Ishikawa (cell line): ENCODE results near the gene WASF1.

ENCODE experiments used
- CEBPB ChIP-seq: IDR thresholded peaks from 2 replicates; pipeline ENCODE4 v1.6.1; 2012
- CREB1 ChIP-seq: IDR thresholded peaks from 2 replicates; pipeline ENCODE4 v1.6.1; 2012; ENCODE audit warnings: low read depth
- EGR1 ChIP-seq: IDR thresholded peaks from 2 replicates; pipeline ENCODE4 v1.6.1; 2012
- EP300 ChIP-seq: IDR thresholded peaks from 2 replicates; pipeline ENCODE4 v1.6.1; 2012; ENCODE audit warnings: borderline replicate concordance
- FOXM1 ChIP-seq: IDR thresholded peaks from 2 replicates; pipeline ENCODE4 v1.6.1; 2012; ENCODE audit warnings: low read depth, borderline replicate concordance
- NFIC ChIP-seq: IDR thresholded peaks from 2 replicates; pipeline ENCODE4 v1.6.1; 2012
- RAD21 ChIP-seq: IDR thresholded peaks from 2 replicates; pipeline ENCODE4 v1.6.1; 2012; ENCODE audit warnings: low read depth
- TAF1 ChIP-seq: IDR thresholded peaks from 2 replicates; pipeline ENCODE4 v1.6.1; 2012; ENCODE audit warnings: low read depth, mild to moderate bottlenecking
- TCF12 ChIP-seq: IDR thresholded peaks from 2 replicates; pipeline ENCODE4 v1.6.1; 2012; ENCODE audit warnings: low read depth
- TEAD4 ChIP-seq: IDR thresholded peaks from 2 replicates; pipeline ENCODE4 v1.6.1; 2012
- YY1 ChIP-seq: IDR thresholded peaks from 2 replicates; pipeline ENCODE4 v1.6.1; 2012; ENCODE audit warnings: low read depth
- ZBTB7A ChIP-seq: IDR thresholded peaks from 2 replicates; pipeline ENCODE4 v1.6.1; 2012; ENCODE audit warnings: low read depth
- TF ChIP-seq, protein P1 (sequence below): IDR thresholded peaks from 2 replicates; pipeline ENCODE4 v1.6.1; 2012
- TF ChIP-seq, protein P2 (sequence below): IDR thresholded peaks from 2 replicates; pipeline ENCODE4 v1.6.1; 2012; ENCODE audit warnings: low read depth, mild to moderate bottlenecking
- TF ChIP-seq, protein P3 (sequence below): IDR thresholded peaks from 2 replicates; pipeline ENCODE4 v1.6.1; 2012

Gene WASF1

DNA sequence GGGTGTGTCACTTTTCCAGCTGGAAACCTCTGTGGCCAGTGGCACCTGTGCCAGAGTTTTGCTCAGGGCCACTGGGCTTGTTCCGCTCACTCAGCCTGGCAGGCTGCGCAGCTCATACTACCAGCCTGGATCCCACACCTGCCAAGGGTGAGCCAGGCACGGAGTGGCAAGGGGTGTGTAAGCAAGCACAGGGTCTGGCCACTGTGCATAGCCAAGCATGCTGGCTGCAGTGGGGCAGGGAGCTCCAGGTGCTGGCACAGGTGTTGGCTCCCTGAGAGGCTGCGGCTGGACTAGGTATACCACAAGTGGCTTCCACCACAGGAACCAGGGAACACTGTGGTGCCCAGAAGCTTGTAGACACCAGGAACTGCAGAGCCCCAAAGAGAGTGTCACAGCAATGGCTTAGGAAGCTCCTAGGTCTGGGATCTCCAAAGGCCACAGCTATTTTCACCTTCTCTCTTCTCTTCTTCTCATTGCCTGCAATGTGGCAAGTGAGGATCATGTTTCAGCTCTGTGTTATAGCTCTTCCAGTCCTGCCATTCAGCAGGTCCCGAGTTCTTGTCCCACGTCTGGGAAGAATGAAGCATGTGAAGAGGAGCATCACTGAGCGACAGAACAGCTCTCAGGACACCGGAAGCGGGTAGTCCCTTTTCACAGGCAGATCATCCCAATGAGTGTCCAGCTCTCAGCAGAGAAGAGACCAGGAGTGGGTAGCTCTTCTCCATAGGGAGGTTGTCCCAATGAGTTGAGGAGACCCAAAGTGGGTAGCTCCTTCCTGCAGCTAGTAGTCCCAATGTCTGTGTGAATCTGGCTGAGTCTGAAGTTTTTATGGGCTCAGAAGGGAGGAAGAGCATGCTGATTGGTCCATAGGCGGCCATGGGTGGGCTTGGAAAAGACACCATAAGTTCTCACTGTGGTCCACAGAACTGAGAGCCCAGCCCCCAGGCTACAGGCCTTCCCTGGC is 41.3 kb downstream of the WASF1 start:
- no peak for TF ChIP-seq EGR1
- no peak for TF ChIP-seq EP300
- TF ChIP-seq ZBTB7A = no peak
- TF ChIP-seq CREB1 = no peak
- TF ChIP-seq, protein P1, sequence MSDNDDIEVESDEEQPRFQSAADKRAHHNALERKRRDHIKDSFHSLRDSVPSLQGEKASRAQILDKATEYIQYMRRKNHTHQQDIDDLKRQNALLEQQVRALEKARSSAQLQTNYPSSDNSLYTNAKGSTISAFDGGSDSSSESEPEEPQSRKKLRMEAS = no peak
- no peak for TF ChIP-seq TAF1
- no peak for TF ChIP-seq TEAD4
- TF ChIP-seq CEBPB = no peak
- no peak for TF ChIP-seq NFIC

DNA sequence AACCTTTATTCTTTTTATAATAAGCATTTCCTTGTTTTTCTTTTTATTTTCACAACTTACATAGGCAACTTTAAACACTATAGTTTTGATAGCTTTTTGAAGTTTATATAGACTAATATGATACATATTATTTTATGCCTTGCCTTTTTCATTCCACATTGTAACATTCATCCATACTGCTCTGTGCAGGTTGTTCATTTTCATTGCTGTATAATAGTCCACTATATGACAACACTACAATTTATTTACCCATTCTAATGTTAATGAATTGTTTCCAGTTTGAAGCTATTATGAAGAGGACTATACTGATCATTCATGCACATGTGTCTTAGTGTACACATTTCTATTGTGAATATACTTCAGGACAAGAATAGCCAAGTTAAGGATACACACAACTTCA is 49.1 kb downstream of the WASF1 start:
- TF ChIP-seq TAF1 (no peak), TEAD4 (no peak), EGR1 (no peak), ZBTB7A (no peak), CEBPB (no peak), FOXM1 (no peak), RAD21 (no peak), EP300 (no peak), TCF12 (no peak), CREB1 (no peak), NFIC (no peak)
- TF ChIP-seq, protein P2, sequence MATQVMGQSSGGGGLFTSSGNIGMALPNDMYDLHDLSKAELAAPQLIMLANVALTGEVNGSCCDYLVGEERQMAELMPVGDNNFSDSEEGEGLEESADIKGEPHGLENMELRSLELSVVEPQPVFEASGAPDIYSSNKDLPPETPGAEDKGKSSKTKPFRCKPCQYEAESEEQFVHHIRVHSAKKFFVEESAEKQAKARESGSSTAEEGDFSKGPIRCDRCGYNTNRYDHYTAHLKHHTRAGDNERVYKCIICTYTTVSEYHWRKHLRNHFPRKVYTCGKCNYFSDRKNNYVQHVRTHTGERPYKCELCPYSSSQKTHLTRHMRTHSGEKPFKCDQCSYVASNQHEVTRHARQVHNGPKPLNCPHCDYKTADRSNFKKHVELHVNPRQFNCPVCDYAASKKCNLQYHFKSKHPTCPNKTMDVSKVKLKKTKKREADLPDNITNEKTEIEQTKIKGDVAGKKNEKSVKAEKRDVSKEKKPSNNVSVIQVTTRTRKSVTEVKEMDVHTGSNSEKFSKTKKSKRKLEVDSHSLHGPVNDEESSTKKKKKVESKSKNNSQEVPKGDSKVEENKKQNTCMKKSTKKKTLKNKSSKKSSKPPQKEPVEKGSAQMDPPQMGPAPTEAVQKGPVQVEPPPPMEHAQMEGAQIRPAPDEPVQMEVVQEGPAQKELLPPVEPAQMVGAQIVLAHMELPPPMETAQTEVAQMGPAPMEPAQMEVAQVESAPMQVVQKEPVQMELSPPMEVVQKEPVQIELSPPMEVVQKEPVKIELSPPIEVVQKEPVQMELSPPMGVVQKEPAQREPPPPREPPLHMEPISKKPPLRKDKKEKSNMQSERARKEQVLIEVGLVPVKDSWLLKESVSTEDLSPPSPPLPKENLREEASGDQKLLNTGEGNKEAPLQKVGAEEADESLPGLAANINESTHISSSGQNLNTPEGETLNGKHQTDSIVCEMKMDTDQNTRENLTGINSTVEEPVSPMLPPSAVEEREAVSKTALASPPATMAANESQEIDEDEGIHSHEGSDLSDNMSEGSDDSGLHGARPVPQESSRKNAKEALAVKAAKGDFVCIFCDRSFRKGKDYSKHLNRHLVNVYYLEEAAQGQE = no peak
- TF ChIP-seq, protein P3, sequence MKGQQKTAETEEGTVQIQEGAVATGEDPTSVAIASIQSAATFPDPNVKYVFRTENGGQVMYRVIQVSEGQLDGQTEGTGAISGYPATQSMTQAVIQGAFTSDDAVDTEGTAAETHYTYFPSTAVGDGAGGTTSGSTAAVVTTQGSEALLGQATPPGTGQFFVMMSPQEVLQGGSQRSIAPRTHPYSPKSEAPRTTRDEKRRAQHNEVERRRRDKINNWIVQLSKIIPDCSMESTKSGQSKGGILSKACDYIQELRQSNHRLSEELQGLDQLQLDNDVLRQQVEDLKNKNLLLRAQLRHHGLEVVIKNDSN = no peak

DNA sequence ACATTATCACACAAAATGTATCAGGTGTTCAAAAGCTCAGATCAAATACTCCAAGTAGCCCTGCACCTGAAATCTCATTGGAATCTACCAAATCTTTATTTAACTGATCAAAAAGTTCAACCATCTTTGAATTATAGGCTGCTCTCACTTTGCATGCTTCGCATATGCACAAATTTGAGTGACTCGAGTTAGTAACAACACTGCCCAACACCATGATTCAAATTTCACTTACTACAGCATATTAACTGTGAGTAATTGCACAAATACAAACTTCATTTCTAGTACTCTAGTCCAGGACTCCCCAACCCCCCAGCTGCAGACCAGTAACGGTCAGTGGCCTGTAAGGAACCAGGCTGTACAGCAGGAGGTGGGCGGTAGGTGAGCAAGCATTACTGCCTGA is 51.1 kb downstream of the WASF1 start:
- TF ChIP-seq ZBTB7A (no peak), RAD21 (no peak)
- TF ChIP-seq, protein P1 = no peak

DNA sequence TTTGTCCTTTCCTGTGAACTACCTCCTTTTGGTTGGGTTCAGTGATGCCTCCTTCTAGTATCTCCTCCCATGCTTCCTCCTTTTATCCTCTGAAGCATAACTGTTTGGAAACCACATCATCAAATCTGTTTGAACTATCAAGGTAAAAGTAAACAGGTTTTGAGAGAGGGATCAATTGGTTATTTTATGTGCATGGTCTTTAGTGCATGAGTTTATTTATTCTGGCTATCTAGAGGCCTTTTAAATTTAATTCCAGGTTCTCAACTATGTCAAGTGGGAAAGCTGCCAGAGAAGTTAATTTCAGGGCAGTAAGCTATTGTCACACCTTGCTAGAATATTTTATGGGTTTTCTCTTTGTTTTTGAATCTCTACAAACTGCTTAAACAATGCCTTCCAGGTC is 54.1 kb downstream of the WASF1 start:
- TF ChIP-seq NFIC (no peak), TAF1 (no peak), EP300 (no peak), TEAD4 (no peak), CEBPB (no peak), CREB1 (no peak), ZBTB7A (no peak), EGR1 (no peak), TCF12 (no peak), FOXM1 (no peak), YY1 (no peak), RAD21 (no peak)
- TF ChIP-seq, protein P2 = no peak
- TF ChIP-seq, protein P1 = no peak
- TF ChIP-seq, protein P3 = no peak

DNA sequence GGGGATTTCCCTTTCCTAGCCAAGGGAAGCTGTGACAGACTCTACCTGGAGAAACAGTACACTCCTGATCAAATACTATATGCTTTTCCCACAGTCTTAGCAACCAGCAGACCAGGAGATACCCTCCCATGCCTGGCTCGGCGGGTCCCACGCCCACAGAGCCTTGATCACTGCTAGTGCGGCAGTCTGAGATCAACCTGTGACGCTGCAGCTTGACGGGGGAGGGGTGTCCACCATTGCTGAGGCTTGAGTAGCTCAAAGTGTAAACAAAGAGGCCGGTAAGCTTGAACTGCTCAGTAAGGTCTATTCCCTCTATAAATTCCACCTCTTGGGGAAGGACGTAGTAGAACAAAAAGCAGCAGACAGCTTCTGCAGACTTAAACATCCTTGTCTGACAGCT is 63.2 kb downstream of the WASF1 start:
- no peak for TF ChIP-seq RAD21
- no peak for TF ChIP-seq TAF1
- no peak for TF ChIP-seq CREB1
- no peak for TF ChIP-seq EP300
- no peak for TF ChIP-seq EGR1
- TF ChIP-seq YY1 = no peak
- TF ChIP-seq ZBTB7A = no peak
- TF ChIP-seq TEAD4 = no peak
- TF ChIP-seq, protein P1 = no peak
- TF ChIP-seq, protein P3 = no peak
- TF ChIP-seq CEBPB = no peak
- TF ChIP-seq FOXM1 = no peak
- no peak for TF ChIP-seq TCF12
- TF ChIP-seq, protein P2 = no peak
- TF ChIP-seq NFIC = no peak
